Cardiac muscle cell (in vitro differentiated cells and primary cell): ENCODE measurements around the gene ZFP90. TPM values are rescaled to one million over a fixed set of nuclear protein-coding genes. Genes with fewer than 3 reads are reported as not detected.

Source experiments
- DNase-seq, 2 donors: peaks; one replicate each; pipeline versions ENCODE4 v3.0.0 to v3.0.0-alpha.2; 2010 to 2017; ENCODE audit warnings: low read depth in 1 of 2, low spot score in 1 of 2
- H3K27ac ChIP-seq: fragments of 200-600 bp; sonication (generic); 2 replicates; pipeline ENCODE4 v1.5.1; 2016
- H3K27me3 ChIP-seq: fragments of 200-600 bp; sonication (generic); 2 replicates; pipeline ENCODE4 v1.6.0; 2016; ENCODE audit warnings: control low read depth
- H3K36me3 ChIP-seq: fragments of 200-600 bp; sonication (generic); 2 replicates; pipeline ENCODE4 v1.5.1; 2016; ENCODE audit warnings: control low read depth
- H3K4me1 ChIP-seq: fragments of 200-600 bp; sonication (generic); 2 replicates; pipeline ENCODE4 v1.8.1; 2017; ENCODE audit warnings: low read depth, mild to moderate bottlenecking, mixed run types
- H3K4me3 ChIP-seq: fragments of 200-600 bp; sonication (generic); 2 replicates; pipeline ENCODE4 v1.5.1; 2016; ENCODE audit warnings: mild to moderate bottlenecking
- H3K9me3 ChIP-seq: fragments of 200-600 bp; sonication (generic); 2 replicates; pipeline ENCODE4 v1.5.1; 2017; ENCODE audit warnings: low read depth, mild to moderate bottlenecking, control low read depth
- polyA plus RNA-seq: library from polyadenylated mRNA; unstranded; fragments of >200 nt; fragmentation: Nextera tagmentation; extraction: Ambion mirVana; gene quantifications from 2 replicates; pipeline ENCODE4 v1.2.1, GENCODE V29; 2016
- total RNA-seq: library from RNA; depleted of rRNA; stranded (reverse); fragments of >200 nt; gene quantifications from 2 replicates; pipeline ENCODE4 v1.2.3, GENCODE V29; 2016
- TF ChIP-seq, protein P1 (sequence below): IDR thresholded peaks from 2 replicates; pipeline ENCODE4 v1.5.1; 2012; ENCODE audit warnings: low read depth, mild to moderate bottlenecking, low read length

The ZFP90 gene
- total and polyA plus RNA-seq, 2 experiments from 2014 or later, result 29.1 to 69.3 TPM

GRCh38 chr16:68510775-68511174 is 28.3 kb upstream of the ZFP90 start:
- TF ChIP-seq, protein P1, sequence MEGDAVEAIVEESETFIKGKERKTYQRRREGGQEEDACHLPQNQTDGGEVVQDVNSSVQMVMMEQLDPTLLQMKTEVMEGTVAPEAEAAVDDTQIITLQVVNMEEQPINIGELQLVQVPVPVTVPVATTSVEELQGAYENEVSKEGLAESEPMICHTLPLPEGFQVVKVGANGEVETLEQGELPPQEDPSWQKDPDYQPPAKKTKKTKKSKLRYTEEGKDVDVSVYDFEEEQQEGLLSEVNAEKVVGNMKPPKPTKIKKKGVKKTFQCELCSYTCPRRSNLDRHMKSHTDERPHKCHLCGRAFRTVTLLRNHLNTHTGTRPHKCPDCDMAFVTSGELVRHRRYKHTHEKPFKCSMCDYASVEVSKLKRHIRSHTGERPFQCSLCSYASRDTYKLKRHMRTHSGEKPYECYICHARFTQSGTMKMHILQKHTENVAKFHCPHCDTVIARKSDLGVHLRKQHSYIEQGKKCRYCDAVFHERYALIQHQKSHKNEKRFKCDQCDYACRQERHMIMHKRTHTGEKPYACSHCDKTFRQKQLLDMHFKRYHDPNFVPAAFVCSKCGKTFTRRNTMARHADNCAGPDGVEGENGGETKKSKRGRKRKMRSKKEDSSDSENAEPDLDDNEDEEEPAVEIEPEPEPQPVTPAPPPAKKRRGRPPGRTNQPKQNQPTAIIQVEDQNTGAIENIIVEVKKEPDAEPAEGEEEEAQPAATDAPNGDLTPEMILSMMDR, result no peak
- no peak overlapping the region for H3K4me3 ChIP-seq
- H3K27ac ChIP-seq, result no peak overlapping the region
- H3K4me1 ChIP-seq, result no peaks in the 10 kb centered on the region
- H3K9me3 ChIP-seq, result no peaks in the 10 kb centered on the region
- H3K27me3 ChIP-seq, result peaks cover 28% of the 10 kb centered on the region
- H3K36me3 ChIP-seq, result no peaks in the 10 kb centered on the region
- DNase-seq, result no peak

DNA sequence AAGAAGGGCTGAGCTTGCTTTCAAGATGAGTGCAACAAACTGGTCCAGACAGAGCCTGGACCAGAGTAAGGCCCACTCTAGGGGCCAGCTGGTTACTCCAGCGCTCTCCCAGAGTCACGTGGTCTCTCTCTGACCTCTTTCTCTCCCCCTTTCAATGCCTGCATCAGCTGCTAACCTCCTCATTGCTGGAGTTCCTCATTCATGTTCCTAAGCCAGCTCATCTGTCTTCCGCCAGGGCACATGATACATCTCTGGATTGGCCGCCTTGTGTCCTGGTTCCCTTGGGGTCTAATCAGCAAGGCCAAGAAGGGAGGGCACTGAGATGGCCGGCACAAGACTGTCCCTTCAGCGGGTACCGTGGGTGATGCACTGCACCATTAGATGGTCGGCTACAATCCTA is 26.9 kb upstream of the ZFP90 start:
- no peak overlapping the region for H3K27ac ChIP-seq
- H3K27me3 ChIP-seq, result peaks cover 21% of the 10 kb centered on the region
- H3K36me3 ChIP-seq, result no peaks in the 10 kb centered on the region
- TF ChIP-seq, protein P1, result no peak
- no peak for DNase-seq
- H3K4me3 ChIP-seq, result no peak overlapping the region
- H3K9me3 ChIP-seq, result no peaks in the 10 kb centered on the region
- H3K4me1 ChIP-seq, result no peaks in the 10 kb centered on the region

DNA sequence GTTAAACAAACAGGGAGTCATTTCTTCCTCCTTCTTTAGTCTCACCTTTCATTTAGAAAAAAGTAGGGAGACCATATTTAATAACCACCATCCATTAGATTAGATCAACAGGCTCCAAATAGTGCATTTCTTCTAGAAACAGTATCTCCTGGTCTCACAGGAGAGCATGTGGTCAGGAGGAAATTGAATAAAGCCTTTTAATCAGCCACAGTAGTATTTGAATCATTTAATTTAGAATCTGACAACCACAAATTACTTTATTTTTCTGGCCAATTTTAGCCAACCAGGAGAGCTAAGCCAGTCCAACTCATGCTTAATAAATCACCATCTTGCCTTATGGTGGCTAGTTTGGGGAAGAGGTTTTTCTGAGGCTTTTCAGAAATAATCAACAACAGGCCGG is 26.3 kb upstream of the ZFP90 start:
- no peak for DNase-seq
- Histone ChIP-seq H3K4me1 (peaks cover 4% of the 10 kb centered on the region), H3K27ac (no peak overlapping the region), H3K9me3 (no peaks in the 10 kb centered on the region), H3K36me3 (no peaks in the 10 kb centered on the region), H3K27me3 (peaks cover 15% of the 10 kb centered on the region), H3K4me3 (no peak overlapping the region)
- TF ChIP-seq, protein P1, result no peak

- no peaks in the 10 kb centered on the region for H3K36me3 ChIP-seq
- no peaks in the 10 kb centered on the region for H3K9me3 ChIP-seq
- DNase-seq, result no peak
- H3K4me3 ChIP-seq, result no peak overlapping the region
- H3K4me1 ChIP-seq, result peaks cover 7% of the 10 kb centered on the region
- H3K27ac ChIP-seq, result no peak overlapping the region
- TF ChIP-seq, protein P1, result no peak
- peaks cover 6% of the 10 kb centered on the region for H3K27me3 ChIP-seq
These were observed 24.6 kb upstream of the ZFP90 start for GRCh38 chr16:68514511-68514910.

GRCh38 chr16:68517606-68518166 is 21.4 kb upstream of the ZFP90 start:
- TF ChIP-seq, protein P1, result no peak
- no peak for DNase-seq
- H3K36me3 ChIP-seq, result no peaks in the 10 kb centered on the region

More at GRCh38 chr16:68517606-68518166, 21.4 kb upstream of the ZFP90 start:
- H3K27me3 ChIP-seq, result no peaks in the 10 kb centered on the region
- H3K9me3 ChIP-seq, result no peaks in the 10 kb centered on the region
- H3K27ac ChIP-seq, result no peak overlapping the region
- no peak overlapping the region for H3K4me3 ChIP-seq
- peaks cover 7% of the 10 kb centered on the region for H3K4me1 ChIP-seq
